CD4-positive, alpha-beta T cell treated with Interleukin-17A for 1 hour (primary cell): ENCODE measurements around the gene TMEM72.

Experiments used
- DNase-seq: peaks from one replicate; pipeline ENCODE4 v3.0.0-alpha.2; 2020

TMEM72 gene

DNA sequence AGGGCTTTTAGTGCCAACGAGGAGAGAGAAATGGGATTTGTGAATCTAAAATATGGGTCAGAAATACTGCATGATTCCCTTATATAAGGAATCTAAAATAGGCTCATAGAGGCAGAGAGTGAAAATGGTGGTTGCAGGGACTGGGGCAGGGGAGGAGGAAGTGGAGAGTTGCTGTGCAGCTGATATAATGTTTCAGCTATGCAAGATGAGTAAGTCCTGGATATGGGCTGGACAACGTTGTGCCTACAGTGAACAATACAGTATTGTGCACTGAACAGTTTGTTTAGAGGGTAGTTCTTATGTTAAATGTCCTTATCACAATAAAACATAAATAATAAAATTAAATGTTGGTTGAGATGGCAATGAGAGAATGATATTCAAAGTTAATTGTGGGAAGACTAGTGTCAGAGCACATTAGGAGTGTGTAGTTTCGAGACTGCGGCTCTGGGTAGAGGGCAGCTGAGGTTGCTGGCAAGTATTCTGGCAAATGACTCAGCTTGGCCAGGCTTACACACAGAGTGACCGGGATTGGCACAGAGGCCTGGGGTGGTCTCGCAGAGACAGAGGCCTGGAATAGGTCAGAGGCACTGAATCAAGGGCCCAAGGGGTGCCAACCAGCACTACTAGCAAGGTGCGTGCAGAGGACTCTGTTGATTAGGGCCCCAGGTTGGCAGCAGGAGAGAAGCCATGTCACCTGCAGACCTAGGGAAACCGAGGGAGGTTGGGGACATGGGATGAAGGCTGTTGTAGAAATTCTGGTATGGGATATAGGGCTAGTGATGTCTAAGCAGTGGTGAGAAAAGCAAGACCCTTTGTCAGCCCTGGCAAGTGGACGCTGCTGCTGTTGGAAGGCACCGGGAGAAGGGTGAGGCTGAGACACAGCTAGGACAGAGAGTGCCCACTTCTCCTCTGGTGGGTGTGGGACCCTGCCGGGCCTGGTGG, 70.3 kb downstream of the TMEM72 start:
- DNase-seq, result no peak

GRCh38 chr10:44982114-44982460, 71.0 kb downstream of the TMEM72 start:
- no peak for DNase-seq

GRCh38 chr10:44982496-44982895, 71.4 kb downstream of the TMEM72 start:
- no peak for DNase-seq

DNA sequence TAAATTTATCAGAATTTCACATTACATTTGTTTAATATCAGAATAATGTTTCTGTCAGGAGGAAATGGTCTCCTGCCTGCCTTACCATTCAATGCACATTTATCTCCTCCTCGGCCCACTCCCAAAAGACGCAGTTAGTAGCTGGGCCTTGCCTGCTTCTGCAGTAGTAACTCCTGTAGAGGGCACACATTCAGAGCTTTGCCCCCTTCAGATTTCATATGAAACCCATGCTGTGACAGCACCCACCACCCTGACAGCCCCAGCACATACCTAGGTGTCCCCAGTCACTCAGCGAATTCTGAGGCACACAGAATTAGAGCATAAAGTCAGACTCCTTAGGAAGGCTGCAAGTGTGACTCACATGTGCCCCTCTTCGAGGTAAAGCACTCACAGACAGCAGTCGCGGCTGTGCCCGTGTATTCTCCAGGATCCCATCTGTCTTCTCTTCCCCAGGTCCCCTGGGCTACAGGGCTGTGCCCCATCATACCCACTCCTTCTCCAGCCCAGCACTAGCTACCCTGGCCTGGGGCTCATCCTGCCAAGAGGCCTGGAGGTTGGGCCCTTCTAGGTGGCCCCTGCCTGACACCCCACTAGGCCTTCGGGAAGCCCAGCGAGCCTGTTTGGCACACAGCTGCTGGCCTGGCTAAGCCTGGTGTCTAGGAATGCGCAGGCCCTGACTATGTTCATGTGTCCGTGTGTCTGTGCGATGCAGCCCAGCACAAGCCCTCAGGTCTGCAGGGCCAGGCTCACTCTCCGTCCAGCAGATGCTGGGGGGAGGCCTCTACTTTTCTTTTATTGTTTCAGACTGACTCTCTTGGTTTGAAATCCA, 72.1 kb downstream of the TMEM72 start:
- DNase-seq, result no peak

DNA sequence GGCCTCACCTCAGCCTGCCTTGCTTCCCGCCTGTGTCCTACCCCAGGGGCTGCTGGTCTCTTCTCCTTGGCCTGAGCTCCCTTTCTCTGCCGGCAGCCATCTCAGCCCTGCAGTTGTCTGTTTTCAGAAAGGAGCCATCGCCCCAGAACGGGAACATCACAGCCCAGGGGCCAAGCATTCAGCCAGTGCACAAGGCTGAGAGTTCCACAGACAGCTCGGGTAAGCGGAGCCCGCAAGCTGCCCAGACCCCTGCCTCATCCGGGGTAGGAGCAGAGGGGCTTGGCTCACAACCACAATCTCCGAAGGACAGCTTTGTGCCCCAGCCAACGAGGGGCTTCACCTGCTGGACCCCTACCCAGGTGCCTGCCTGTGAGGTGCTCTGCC, 72.8 kb downstream of the TMEM72 start:
- no peak for DNase-seq

- DNase-seq, result no peak
Measured at GRCh38 chr10:44984671-44985101, 73.5 kb downstream of the TMEM72 start.

DNA sequence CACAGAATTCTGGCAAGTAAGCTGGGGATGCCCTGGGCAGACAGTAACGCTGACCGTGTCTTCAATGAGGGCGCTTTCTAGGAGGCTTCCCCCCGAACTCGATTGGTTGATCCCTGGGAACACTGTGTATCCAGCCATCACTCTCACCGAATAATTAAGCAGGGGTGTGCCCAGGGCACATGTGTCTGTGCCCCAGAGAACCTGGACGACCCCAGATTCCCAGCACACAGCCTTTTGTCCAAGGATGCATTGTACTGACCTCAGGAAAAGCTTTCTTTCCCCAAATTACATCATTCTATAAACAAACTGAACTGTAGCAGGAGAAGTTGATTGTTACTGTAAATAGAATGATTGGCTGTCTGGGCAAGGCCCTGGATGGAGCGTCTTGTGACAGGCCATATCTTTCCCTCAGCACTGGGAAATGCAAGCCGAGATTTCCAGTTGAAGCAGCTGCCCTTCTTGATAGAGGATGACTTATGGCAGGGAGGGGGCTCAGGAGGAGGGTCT, 74.1 kb downstream of the TMEM72 start:
- DNase-seq, result no peak

GRCh38 chr10:44986179-44986578, 75.0 kb downstream of the TMEM72 start:
- no peak for DNase-seq
